GM18858 (cell line): Measurements from ENCODE around the gene MRPL22.
"Not testable (repeated sequence)": the region's sequence is repeated elsewhere in the genome, so short reads cannot be mapped to it uniquely, and the experiment has no call there.

ENCODE experiments used
- ATAC-seq: cut with Tn5 transposase; IDR thresholded peaks from one replicate; pipeline ENCODE4 v1.9.1; 2021; ENCODE audit not compliant: unreplicated experiment

Gene MRPL22

DNA sequence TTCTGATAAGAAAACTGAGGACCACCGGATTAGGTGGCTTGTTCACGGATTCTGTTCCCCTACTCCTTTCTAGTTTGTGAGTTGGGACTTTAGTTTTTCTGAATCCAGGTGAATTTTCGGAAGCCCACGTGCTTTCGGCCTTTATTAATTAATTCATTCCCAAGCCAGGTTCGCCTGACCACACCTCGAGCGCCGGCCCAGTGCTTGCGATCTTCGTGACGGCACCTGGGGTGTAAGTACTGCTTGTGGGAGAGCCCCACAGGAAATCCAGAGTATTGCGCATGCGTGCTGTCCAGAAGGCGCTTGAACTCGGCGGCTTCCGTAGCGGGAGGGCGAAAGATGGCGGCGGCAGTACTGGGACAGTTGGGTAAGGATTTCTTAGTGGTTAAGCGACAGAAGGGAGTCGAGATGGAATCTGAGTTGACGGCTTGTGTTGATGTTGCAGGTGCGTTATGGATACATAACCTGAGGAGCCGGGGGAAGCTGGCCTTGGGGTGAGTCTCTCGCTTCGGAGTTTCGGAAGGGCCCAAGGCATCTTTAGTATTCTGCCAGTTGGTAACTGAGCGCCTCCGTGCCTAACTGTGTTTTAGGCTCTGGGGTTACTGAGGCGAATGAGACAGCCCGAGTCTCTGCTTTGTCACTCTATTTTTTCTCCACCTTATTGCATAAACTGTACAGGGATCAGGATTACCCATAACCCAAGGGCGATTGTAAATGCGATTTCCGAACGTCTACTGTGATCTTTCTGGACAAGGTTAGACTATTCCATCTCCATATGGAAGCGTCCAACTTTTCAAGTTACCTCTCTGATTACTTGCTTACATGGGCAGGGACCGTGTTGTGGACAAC, at the start of gene MRPL22:
TSS of gene MRPL22 (plus strand) at position 302 of the 849 bp plus-strand sequence. CDS start at position 340, 38 bp downstream.
- ATAC-seq, result peak; percentile 31

DNA sequence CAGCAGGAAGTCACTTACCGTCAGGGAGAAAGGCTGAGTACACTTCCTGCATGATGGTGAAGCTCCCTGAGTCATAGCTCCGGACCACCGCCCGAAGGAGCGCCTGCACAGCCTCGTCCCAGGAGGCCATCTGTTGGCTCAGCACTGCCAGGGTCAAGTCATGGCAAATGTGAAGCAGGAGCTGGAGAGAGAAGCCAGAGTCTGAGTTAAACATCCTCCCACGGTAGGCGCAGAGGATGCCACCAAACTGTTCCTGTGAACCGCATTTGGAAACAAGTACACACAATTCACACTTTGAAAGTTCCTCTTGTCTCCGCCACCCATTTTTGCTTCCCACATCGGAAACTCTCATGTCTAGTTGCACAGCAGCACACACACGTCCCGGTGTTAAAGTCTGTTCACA, 48.5 kb upstream of the MRPL22 start:
- ATAC-seq, result no peak

DNA sequence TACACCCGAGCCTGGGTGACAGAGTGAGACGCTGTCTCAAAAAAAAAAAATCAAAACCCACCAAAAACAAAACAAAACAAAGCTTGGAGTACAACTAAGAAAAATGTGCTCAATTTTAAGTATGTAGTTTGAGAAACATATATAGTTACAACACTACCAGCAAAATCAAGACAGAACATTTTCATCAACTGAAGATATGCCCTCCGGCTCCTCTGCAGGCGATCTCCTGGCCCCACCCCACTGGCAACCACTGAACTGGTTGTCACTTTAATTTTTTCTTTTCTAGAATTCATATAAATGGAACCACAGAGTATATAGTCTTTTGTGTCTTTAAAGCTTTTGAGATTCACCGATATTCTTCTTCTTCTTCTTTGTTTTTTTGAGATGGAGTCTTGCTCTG, 47.5 kb upstream of the MRPL22 start:
- ATAC-seq, result no peak

DNA sequence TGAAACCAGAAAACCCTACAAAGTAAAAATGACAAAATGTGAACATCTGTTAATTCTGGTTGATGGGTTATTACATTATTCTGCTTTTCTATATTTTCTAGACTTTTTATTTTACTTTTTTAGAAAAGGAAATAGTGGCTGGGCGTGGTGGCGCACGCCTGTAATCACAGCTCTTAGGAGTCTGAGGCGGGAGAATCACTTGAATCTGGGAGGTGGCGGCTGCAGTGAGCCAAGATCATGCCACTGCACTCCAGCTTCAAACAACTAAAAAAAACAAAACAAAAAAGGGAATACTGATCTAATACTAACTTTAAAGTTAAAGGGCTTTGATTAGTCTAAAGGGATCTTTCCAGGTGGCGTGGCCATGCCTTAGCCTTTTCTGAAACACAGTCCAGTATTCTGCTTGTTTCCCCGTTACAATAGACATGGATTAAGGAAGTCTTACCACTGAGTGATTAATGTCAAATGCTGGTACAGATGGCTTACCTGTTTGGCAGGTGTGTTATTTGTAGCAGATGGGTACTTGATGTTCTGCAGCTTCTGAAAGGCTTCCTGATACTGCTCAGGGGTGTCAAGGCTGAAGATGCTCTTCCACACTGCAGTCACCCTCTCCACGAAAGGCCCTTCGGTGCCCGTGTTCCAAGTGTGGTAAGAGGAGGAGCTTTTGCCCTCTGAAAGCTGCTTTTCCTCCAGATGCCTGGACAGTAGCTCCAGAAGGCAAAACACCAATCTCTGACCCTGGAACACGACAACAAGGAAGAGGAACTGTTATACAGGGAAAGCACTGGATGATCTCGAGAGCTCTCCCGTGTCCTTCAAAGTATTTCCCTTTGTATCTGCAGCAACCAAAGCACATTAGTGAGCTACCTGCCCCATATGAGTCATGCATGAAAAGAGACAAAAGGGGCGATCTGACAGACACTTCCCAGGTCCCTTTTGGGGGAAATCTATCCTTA, 45.0 kb upstream of the MRPL22 start:
- ATAC-seq, result no peak

DNA sequence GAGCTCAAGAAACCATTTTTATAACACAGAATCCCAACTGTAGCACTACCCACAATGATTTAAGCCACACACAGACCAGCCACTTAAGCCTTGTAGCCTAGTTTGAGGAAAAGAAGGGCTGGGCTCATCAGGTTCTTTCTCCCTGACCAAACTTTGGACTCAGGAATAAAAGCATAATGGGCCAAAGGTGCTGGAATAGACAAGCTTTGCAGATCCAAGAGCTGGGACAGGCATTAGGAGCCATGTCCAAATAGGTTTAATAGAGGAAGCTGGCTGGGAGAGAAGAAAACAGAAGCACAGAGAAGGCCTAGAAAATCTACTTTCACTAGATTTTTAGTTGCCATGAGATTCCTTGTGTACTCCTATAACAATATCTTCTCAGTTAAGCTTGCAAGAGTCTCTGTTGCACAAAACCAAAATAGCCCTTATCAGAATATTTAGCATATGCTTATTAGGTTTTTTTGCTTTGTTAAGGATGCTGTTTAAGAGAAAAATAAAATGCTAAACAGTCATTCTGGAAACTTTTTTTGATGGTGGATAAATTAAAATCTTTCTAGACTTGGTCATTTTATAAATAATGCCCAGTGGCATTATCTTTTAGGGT, 44.2 kb upstream of the MRPL22 start:
- no peak for ATAC-seq

DNA sequence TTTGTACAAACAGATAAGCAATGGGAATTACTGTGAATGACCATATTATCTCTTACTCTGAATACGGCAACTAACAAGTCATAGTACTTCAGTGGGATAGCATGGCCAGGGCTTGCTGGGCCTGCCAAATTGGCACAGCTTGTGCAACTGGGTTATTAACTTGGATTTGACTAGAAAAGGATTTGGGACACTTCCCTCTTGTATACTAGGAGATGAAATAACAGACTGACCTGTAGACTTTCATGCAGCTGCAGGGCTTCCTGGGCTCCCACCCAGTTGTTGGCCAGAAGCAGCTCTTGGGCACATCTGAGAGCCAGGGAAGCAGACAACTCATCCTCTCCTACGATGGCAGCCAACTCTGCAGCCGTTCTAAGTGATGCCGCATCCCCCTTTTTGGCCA, 42.7 kb upstream of the MRPL22 start:
- no peak for ATAC-seq

DNA sequence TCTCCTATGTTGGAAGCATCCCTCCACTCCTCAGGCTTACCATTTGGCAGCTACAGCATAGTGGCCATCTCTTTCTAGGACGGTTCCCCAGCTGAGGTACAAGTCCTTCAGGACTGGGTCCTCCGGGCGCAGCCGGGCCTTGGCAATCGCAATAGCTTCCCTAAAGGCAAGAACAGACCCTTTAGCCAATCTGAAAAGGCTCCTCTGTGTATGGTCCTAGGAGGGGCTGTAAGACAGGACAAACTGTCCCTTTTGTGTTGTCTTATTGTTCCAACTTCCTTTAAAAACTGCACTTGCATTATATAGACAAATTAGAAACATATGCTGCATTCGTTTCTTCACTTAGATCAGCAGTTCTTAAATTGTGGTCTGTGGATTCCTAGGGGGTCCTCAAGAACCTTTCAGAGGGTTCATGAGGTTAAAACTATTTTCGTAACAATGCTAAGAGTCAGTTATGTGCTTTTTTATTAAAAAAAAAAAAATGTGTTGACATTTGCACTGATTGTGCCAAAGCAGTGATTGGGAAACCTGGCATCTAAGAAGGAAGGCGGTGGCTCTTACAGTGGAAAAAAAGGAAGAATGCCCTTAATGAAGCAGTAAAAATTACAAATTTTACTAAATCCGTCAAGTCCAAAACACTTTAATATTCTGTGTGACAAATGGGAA, 41.6 kb upstream of the MRPL22 start:
- ATAC-seq, result no peak

DNA sequence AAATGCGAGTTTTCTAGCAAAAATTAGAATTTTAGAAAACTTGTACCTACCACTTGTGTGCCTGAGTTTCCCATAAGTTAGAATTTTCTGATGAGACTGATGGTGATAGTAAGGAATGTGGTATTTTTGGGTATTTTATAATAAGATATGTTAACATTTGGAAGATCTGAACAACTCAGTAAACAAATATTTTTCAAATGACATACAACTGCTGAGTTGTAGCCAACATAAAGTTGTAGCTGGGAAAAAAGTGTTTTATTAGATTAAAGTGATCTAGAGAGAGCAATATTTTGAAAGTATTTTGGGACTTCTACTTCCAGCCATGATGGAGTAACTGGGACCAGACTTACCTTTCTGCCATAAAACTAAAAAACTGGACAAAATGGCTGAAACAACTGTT, 40.8 kb upstream of the MRPL22 start:
- no peak for ATAC-seq

DNA sequence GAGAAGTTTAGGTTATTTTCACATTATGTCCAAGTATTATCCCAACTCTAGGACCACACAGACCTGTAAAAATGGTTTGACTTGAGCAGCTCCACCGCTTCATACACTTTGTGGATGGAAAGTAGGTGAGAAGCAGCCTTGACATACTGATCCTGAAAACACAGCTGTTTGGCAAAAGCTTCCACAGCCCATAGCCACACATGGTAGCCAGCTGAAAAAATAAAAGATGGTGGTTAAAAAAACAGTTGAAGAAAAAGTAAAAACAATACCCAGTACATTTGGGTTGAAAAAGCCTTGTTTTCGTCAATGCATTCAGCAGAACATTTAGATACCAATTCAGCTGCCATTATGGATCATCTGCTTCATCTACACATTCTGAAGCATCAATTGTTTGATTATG, 39.6 kb upstream of the MRPL22 start:
- no peak for ATAC-seq

DNA sequence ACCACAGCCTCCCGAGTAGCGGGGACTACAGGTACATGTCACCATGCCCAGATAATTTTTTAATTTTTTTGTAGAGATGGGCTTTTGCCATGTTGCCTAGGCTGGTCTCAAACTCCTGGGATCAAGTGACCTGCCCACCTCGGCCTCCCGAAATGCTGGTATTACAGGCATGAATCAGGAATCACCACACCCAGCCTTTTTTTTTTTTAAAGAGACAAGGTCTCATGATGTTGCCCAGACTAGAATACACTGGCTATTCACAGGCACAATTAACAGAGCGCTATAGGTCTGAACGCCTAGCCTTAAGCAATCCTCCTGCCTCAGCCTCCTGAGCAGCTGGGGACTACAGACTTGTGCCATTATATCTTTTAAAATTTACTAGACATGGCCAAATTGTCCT, 39.0 kb upstream of the MRPL22 start:
- ATAC-seq, result no peak

DNA sequence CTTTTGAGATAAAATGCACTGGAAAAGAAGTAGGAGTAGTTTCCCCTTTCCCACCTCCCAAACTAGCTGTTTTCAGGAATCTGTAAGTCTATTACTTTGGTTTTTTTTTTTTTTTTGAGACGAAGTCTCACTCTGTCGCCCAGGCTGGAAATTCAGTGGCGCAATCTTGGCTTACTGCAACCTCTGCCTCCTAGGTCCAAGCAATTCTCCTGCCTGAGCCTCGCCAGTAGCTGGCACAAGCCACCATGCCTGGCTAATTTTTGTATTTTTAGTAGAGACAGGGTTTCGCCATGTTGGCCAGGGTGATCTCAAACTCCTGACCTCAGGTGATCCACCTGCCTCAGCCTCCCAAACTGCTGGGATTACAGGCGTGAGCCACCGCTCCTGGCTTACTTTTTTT, 35.3 kb upstream of the MRPL22 start:
- not testable (repeated sequence) for ATAC-seq

DNA sequence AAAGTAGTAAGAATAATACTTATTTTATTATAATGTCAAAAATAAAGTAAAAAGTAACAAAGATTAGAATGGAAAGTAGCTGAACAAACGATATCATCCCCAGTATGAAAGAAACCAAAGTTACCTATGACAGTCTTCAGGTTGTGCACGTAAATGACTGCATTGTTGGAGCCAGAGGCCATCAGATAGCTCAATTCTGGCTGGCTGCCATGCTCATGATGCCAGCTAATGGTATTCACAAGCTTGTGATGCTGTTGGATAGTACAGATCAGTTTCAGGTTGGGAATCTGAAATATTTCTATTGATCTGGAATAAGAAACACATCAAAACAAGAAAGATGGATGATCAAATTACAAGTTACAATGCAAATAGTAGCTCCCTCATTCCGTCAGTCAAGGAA, 24.0 kb upstream of the MRPL22 start:
- no peak for ATAC-seq

DNA sequence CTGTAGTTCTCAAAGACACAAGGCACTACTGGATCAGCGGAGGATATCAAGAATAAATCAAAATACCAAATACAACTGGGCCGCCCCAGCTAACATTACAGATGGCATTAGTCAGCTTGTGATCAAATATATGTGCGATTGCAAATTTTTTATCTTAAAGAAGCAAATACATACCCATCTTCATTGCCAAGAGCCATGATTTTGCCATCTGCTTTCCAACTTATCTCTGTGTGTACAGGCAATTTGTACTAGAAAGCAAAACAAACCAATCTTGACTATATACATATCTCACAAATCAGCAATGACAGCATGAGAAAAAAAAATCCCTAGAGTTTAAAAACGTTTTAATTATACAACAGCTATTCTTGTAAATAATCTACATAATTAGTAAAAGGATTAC, 23.1 kb upstream of the MRPL22 start:
- ATAC-seq, result no peak

DNA sequence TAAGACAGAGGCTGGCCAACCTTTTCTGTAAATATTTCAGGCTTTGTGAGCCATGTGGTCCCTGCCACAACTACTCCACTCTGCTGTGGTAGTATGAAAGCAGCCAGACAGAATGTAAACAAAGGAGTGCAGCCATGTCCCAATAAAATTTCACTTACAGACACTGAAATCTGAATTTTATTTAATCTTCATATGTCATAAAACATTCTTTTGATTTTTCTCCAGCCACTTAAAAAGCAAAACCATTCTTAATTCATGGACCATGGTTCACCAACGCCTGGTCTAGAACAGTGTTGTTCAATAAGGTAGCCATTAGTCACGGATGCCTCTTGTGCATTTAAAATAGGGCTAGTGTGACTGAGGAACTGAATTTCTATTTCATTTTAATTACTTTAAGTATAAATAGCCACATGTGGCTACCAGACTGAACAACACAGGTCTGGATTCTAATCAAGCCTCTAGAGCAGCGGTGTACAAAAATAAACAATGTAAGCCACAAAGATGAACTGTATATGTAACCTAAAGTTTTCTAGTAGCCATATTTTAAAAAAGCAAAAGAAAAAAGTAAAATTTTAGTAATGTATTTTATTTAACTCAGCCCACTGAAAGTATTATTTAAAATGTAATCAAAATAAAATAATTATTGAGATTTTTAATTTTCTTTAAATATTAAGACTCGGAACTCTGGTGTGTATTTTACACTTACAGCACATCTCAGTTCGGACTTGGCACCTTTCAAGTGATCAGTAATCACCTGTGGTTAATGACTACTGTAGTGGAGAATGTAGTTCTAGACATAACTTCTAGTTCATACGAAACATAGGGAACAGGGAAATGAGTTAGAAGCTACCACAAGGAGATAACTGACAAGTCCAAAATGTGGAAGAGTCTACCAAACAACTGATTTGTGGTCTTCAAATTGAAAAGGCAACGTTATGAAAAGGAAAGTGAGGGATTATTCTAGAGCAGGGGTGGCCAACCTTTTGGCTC, 17.1 kb upstream of the MRPL22 start:
- no peak for ATAC-seq

DNA sequence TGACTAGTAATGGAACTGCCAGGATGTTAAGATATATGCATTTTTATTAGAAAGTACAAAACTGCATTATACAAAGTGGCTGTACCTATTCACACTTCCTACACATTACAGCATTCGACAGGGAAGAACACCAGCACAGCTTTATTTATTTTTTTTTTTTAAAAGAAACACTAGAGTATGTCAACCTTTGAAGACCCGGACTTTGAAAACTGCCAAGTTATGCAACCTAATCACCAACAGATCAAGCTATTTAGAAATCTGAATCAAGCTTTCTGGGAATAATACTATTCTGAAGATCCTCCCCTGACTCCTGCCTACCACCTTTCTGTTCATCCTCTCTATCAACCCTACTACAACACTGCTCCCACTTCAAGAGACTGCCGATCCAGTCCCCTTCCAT, 7.3 kb upstream of the MRPL22 start:
- no peak for ATAC-seq

DNA sequence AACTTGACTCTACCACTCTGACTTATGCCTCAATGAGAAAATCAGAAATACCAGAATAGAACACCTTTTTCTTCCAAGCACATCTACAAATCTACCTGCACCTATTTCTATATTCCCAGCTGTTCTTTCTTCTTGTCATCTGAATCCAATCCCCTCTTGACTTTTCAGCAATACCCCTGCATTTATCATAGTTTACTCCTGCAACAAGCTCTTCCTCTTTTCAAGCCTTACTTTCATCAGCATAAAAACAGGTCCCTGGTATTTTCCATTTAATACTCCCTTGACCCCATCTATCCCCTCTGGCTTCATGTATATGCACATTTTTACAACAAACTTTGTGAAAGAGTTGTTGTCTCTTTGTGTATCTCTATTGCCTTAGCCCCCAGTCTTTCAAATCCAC, 6.0 kb upstream of the MRPL22 start:
- no peak for ATAC-seq

DNA sequence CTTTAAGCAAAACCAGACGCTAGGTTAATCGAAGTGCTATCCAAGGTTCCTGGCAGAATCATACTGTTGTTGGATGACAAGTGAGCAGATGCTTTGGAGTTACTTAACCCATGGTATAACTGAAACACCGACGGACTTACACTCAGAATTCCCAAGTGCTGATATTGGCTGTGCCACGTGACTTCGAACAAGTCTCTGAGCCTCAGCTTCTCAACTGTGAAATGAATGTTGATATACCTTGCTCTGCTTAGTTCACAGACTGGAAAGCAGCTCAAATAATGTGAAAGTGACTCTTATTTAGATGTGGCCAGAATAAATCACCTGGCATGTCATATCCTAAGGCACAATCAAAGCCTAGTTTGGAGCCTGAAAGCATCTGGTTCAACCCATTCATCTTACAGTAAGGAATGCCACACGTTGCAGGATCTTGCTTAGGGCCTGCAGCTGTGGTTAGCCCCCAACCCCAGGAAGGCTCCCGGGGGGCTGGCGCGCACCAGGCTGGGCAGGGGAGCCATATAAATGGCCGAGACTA, 3.6 kb upstream of the MRPL22 start:
- no peak for ATAC-seq

DNA sequence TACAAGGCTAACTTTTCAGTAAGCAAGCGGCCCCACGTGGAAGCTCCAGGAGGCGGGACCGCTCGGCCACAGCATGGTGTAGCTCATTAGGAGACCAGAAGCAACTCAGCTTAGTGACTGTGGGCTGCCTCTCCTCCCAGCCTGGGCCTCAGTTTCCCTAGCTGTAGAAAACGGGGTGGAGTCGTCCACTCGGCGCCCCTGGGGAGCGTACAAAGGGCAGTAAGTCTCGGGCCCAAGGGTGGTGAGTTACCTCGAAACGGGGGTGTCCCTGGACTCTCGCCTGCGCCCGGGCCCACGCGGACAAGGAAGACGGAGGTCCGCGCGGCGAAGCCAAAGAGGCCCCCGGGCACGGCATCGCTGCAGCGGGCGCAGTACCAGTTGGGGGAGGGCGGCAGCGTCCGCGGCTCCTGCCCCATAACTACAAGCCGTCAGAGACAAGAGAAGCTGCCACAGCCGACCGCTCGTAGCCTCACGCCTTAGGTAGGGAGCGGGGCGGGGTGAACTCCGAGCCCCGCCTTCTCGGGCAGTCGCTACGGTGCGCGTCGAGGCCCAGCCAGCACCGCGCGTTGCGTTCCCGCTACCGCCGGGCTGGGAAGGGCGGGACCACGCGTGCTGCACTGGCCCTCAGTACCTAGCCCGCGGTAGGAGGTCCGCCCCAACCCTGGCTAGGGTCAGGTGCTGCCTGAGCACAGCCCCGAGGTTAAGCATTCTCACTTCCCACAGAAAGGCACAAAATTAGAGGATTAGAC, 3.0 kb upstream of the MRPL22 start, which contains the start of gene GEMIN5:
TSS of gene GEMIN5 (minus strand) at position 494 of the 749 bp plus-strand sequence. CDS start at position 416, 78 bp downstream.
- peak; percentile 78 for ATAC-seq

DNA sequence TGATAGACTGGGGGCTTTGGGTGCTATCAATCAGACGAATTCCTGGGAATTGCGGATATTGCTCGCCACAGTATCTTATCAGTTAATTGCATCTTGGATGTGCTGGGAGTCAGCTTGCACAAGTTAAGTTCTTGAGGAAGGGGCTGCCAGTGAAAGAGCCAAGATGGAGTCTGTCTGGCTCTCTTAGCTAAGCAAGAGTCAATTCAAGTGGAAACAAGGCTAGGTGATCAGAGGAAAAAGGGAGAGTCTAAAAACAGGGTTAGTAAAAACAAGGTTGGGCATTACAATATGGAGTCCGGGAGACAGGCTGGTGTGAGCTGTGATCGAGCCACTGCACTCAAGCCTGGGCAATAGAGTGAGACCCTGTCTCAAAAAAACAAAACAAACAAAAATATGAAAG, 1.5 kb upstream of the MRPL22 start:
- not testable (repeated sequence) for ATAC-seq
